GM21825 (cell line): ENCODE results near the gene TBCA.
"Not testable (repeated sequence)": the region's sequence is repeated elsewhere in the genome, so short reads cannot be mapped to it uniquely, and the experiment has no call there.

Experiments
- ATAC-seq: cut with Tn5 transposase; IDR thresholded peaks from one replicate; pipeline ENCODE4 v1.9.1; 2021; ENCODE audit warnings: mild to moderate bottlenecking, moderate library complexity; ENCODE audit not compliant: unreplicated experiment

Gene TBCA

GRCh38 chr5:77718934-77719610, 57.1 kb downstream of the TBCA start:
- peak; percentile 71 for ATAC-seq

- no peak for ATAC-seq
These were observed 66.0 kb downstream of the TBCA start for GRCh38 chr5:77709993-77710685.

GRCh38 chr5:77709340-77709739, 66.8 kb downstream of the TBCA start:
- ATAC-seq = no peak

GRCh38 chr5:77707791-77708190, 68.3 kb downstream of the TBCA start:
- no peak for ATAC-seq

- not testable (repeated sequence) for ATAC-seq
These were observed 76.6 kb downstream of the TBCA start for GRCh38 chr5:77699569-77699968.

GRCh38 chr5:77698920-77699319, 77.2 kb downstream of the TBCA start:
- no peak for ATAC-seq

- no peak for ATAC-seq
These were observed 78.4 kb downstream of the TBCA start for GRCh38 chr5:77697692-77698091.

GRCh38 chr5:77696120-77696519, 80.0 kb downstream of the TBCA start:
- no peak for ATAC-seq

GRCh38 chr5:77693913-77694312, 82.2 kb downstream of the TBCA start:
- ATAC-seq = no peak

GRCh38 chr5:77683171-77683732, 92.9 kb downstream of the TBCA start:
- no peak for ATAC-seq

GRCh38 chr5:77670526-77670925, 105.6 kb downstream of the TBCA start:
- ATAC-seq = no peak

- ATAC-seq = no peak
These were observed 106.5 kb downstream of the TBCA start for GRCh38 chr5:77669677-77670076.

- ATAC-seq = no peak
These were observed 112.9 kb downstream of the TBCA start for GRCh38 chr5:77663090-77663863.

- no peak for ATAC-seq
These were observed 113.5 kb downstream of the TBCA start for GRCh38 chr5:77662635-77663034.

GRCh38 chr5:77658662-77659061, 117.5 kb downstream of the TBCA start:
- no peak for ATAC-seq

- ATAC-seq = no peak
These were observed 124.8 kb downstream of the TBCA start for GRCh38 chr5:77651343-77651742.

- ATAC-seq = no peak
These were observed 125.5 kb downstream of the TBCA start for GRCh38 chr5:77650686-77651085.

- no peak for ATAC-seq
These were observed 126.4 kb downstream of the TBCA start for GRCh38 chr5:77649776-77650175.

- no peak for ATAC-seq
These were observed 130.0 kb downstream of the TBCA start for GRCh38 chr5:77645995-77646639.

GRCh38 chr5:77645158-77645994, 130.8 kb downstream of the TBCA start:
- no peak for ATAC-seq
